Measurements from ENCODE around the gene CHRM4.

The CHRM4 gene

GRCh38 chr11:46391578-46392420 lies at the start of gene CHRM4:
Gene CHRM4 (minus strand): TSS chr11:46391776. CDS start chr11:46386557, 5,219 bp downstream.
- peak within 1 kb of the TSS; percentile 92 for H3K4me3 Mint-ChIP-seq
- peak within 1 kb of the TSS; percentile 38 for H3K27ac Mint-ChIP-seq
- peaks cover 51% of the 10 kb centered on the region for H3K4me1 Mint-ChIP-seq (ENCODE audit: low read depth)
- intact Hi-C loops (cut with micrococcal nuclease), result loop anchor here (5.0 kb wide), 1 partner anchor 146 kb away; no protein-coding TSS in a partner anchor
- H3K9me3 Mint-ChIP-seq, result no peaks in the 10 kb centered on the region
- H3K27me3 Mint-ChIP-seq, result peaks cover 65% of the 10 kb centered on the region
- peaks cover 7% of the 10 kb centered on the region for H3K36me3 Mint-ChIP-seq (ENCODE audit: low read depth)

DNA sequence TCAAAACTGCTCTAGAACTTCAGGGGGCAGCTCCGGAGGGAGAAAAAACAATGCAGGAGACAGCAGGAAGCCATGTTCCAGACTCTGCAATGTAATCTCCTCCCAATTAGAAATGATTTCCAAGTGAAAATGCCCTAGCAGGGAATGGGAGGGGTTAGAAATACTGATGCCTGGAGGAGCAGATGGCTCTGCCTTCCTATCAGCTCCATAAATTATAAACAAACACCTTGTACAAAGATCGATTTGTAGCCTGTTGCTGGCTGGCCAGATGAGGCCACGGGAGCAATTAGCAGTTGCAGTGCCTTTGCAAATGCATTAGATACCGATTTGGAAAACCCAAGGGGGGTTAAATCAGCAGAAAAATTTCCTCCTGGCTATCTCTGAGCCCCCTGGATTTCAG lies 46.6 kb upstream of the CHRM4 start:
- Mint-ChIP-seq H3K27me3 (no peaks in the 10 kb centered on the region), H3K4me1 (ENCODE audit: low read depth) (no peaks in the 10 kb centered on the region), H3K9me3 (no peaks in the 10 kb centered on the region), H3K27ac (no peak overlapping the region), H3K36me3 (ENCODE audit: low read depth) (peaks cover 53% of the 10 kb centered on the region), H3K4me3 (no peak overlapping the region)
- intact Hi-C loops (cut with micrococcal nuclease), result no loop called here

- no peak overlapping the region for H3K27ac Mint-ChIP-seq
- H3K27me3 Mint-ChIP-seq, result no peaks in the 10 kb centered on the region
- H3K9me3 Mint-ChIP-seq, result no peaks in the 10 kb centered on the region
- peaks cover 53% of the 10 kb centered on the region for H3K36me3 Mint-ChIP-seq (ENCODE audit: low read depth)
- intact Hi-C loops (cut with micrococcal nuclease), result no loop called here
- no peak overlapping the region for H3K4me3 Mint-ChIP-seq
- no peaks in the 10 kb centered on the region for H3K4me1 Mint-ChIP-seq (ENCODE audit: low read depth)
These were observed 45.6 kb upstream of the CHRM4 start for GRCh38 chr11:46437122-46437689.

GRCh38 chr11:46436113-46436512 lies 44.5 kb upstream of the CHRM4 start:
- peaks cover 53% of the 10 kb centered on the region for H3K36me3 Mint-ChIP-seq (ENCODE audit: low read depth)
- no peaks in the 10 kb centered on the region for H3K4me1 Mint-ChIP-seq (ENCODE audit: low read depth)
- no peaks in the 10 kb centered on the region for H3K27me3 Mint-ChIP-seq
- H3K27ac Mint-ChIP-seq, result no peak overlapping the region
- no peaks in the 10 kb centered on the region for H3K9me3 Mint-ChIP-seq
- H3K4me3 Mint-ChIP-seq, result no peak overlapping the region
- intact Hi-C loops (cut with micrococcal nuclease), result no loop called here

GRCh38 chr11:46435679-46436078 lies 44.1 kb upstream of the CHRM4 start:
- intact Hi-C loops (cut with micrococcal nuclease), result no loop called here
- Mint-ChIP-seq H3K27ac (no peak overlapping the region), H3K27me3 (no peaks in the 10 kb centered on the region), H3K9me3 (no peaks in the 10 kb centered on the region), H3K36me3 (ENCODE audit: low read depth) (peaks cover 53% of the 10 kb centered on the region), H3K4me3 (no peak overlapping the region), H3K4me1 (ENCODE audit: low read depth) (no peaks in the 10 kb centered on the region)

GRCh38 chr11:46431211-46431610 lies 39.6 kb upstream of the CHRM4 start:
- Mint-ChIP-seq H3K36me3 (ENCODE audit: low read depth) (peaks cover 89% of the 10 kb centered on the region), H3K4me3 (no peak overlapping the region), H3K27me3 (no peaks in the 10 kb centered on the region), H3K27ac (no peak overlapping the region), H3K4me1 (ENCODE audit: low read depth) (no peaks in the 10 kb centered on the region), H3K9me3 (no peaks in the 10 kb centered on the region)
- intact Hi-C loops (cut with micrococcal nuclease), result no loop called here

DNA sequence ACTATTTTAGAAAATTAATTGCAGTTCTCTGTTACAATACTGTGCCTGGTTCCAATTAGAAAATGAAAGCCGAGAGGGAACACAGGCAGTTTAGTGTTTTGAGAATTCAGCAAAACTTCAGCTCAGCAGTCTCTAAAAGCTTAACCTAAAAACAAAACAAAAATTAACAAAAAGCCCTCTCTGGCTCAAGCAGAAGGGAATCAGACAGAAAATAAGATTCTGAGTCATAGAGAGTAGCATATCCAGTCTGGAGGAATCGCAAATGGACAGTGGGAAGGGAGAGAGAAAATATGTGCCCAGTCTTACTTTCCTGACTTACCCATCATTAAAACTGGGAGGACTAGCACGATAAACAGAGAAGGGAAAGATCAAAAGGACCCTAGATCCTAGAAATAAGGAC lies 38.1 kb upstream of the CHRM4 start:
- H3K27ac Mint-ChIP-seq, result no peak overlapping the region
- H3K4me1 Mint-ChIP-seq (ENCODE audit: low read depth), result no peaks in the 10 kb centered on the region
- intact Hi-C loops (cut with micrococcal nuclease), result no loop called here

DNA sequence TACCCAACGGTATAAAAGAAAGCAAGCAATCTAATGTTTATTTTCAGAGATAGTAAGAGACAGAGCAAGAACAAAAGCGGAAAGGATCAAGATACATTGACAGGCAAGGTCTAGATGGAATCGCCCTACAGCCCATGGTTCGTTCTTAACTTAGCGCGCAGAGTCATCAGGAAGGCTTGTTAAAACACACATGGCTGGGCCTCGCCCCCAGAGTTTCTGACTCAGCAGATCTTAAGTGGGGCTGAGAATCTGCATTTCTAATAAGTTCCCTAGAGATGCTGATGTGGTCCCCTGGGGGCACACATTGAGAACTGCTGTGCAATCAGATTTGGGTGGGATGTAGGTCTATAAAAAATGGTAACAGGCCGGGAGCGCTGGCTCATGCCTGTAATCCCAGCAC lies 35.8 kb upstream of the CHRM4 start:
- Mint-ChIP-seq H3K36me3 (ENCODE audit: low read depth) (peaks cover 93% of the 10 kb centered on the region), H3K27me3 (no peaks in the 10 kb centered on the region), H3K27ac (no peak overlapping the region), H3K4me3 (no peak overlapping the region), H3K4me1 (ENCODE audit: low read depth) (no peaks in the 10 kb centered on the region), H3K9me3 (no peaks in the 10 kb centered on the region)
- intact Hi-C loops (cut with micrococcal nuclease), result no loop called here

More for the DNA sequence above, 38.1 kb upstream of the CHRM4 start:
- Mint-ChIP-seq H3K36me3 (ENCODE audit: low read depth) (peaks cover 99% of the 10 kb centered on the region), H3K9me3 (no peaks in the 10 kb centered on the region), H3K27me3 (no peaks in the 10 kb centered on the region), H3K4me3 (no peak overlapping the region)

- Mint-ChIP-seq H3K4me1 (ENCODE audit: low read depth) (no peaks in the 10 kb centered on the region), H3K27ac (no peak overlapping the region), H3K36me3 (ENCODE audit: low read depth) (peaks cover 93% of the 10 kb centered on the region), H3K4me3 (no peak overlapping the region), H3K9me3 (no peaks in the 10 kb centered on the region), H3K27me3 (no peaks in the 10 kb centered on the region)
- intact Hi-C loops (cut with micrococcal nuclease), result no loop called here
These were observed 34.8 kb upstream of the CHRM4 start for GRCh38 chr11:46426233-46426991.

DNA sequence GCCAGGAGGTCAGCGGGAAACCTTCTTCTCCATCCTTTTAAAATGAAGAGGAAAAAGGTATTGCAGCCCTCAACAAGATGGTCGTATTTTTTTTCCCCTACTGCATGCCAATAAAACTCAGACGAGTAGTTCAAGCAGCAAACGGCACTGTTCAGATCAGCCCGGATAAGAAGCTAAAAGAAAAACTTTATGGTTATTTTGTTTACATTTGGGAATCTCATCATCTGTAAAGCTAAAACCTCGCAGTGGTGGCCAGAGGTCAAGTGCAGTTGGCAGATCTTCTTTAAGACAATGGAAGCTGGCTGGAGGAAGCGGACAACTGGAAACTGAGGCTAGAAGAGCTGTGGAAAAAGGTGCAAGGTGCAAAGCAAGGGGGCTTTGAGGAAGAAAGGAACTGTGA lies 31.0 kb upstream of the CHRM4 start:
- H3K27me3 Mint-ChIP-seq, result no peaks in the 10 kb centered on the region
- no peak overlapping the region for H3K27ac Mint-ChIP-seq
- intact Hi-C loops (cut with micrococcal nuclease), result no loop called here
- no peak overlapping the region for H3K4me3 Mint-ChIP-seq
- no peaks in the 10 kb centered on the region for H3K9me3 Mint-ChIP-seq
- H3K4me1 Mint-ChIP-seq (ENCODE audit: low read depth), result no peaks in the 10 kb centered on the region
- peaks cover 83% of the 10 kb centered on the region for H3K36me3 Mint-ChIP-seq (ENCODE audit: low read depth)

GRCh38 chr11:46421257-46421880 lies 29.8 kb upstream of the CHRM4 start:
- peaks cover 83% of the 10 kb centered on the region for H3K36me3 Mint-ChIP-seq (ENCODE audit: low read depth)

DNA sequence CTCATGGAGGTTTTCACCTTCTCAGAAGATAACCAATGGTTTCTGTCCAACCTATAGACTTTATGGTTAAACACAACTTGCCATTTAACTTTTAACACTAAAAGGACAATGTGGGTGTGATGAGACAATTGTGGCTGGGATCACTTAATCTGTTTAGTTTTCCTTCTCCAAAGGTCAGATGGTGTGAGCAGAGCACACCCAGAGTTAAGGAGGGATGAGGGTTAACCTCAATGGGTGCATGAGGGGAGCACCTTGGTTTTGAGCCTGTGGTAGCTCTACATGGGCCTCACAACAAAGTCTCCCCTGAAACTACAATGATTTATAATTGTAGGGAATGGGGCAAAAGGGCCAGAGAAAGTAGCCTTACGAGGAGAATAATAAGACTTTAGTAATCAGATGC lies 28.9 kb upstream of the CHRM4 start:
- Mint-ChIP-seq H3K4me3 (no peak overlapping the region), H3K36me3 (ENCODE audit: low read depth) (peaks cover 83% of the 10 kb centered on the region), H3K4me1 (ENCODE audit: low read depth) (no peaks in the 10 kb centered on the region), H3K27me3 (no peaks in the 10 kb centered on the region), H3K27ac (no peak overlapping the region), H3K9me3 (no peaks in the 10 kb centered on the region)
- intact Hi-C loops (cut with micrococcal nuclease), result no loop called here

More at GRCh38 chr11:46421257-46421880, 29.8 kb upstream of the CHRM4 start:
- H3K9me3 Mint-ChIP-seq, result no peaks in the 10 kb centered on the region
- H3K27me3 Mint-ChIP-seq, result no peaks in the 10 kb centered on the region
- H3K4me3 Mint-ChIP-seq, result no peak overlapping the region
- H3K27ac Mint-ChIP-seq, result no peak overlapping the region
- no peaks in the 10 kb centered on the region for H3K4me1 Mint-ChIP-seq (ENCODE audit: low read depth)
- intact Hi-C loops (cut with micrococcal nuclease), result no loop called here

- Mint-ChIP-seq H3K9me3 (no peaks in the 10 kb centered on the region), H3K27me3 (no peaks in the 10 kb centered on the region), H3K36me3 (ENCODE audit: low read depth) (peaks cover 83% of the 10 kb centered on the region), H3K4me1 (ENCODE audit: low read depth) (no peaks in the 10 kb centered on the region), H3K4me3 (no peak overlapping the region), H3K27ac (no peak overlapping the region)
- intact Hi-C loops (cut with micrococcal nuclease), result no loop called here
These were observed 27.2 kb upstream of the CHRM4 start for GRCh38 chr11:46418751-46419150.

DNA sequence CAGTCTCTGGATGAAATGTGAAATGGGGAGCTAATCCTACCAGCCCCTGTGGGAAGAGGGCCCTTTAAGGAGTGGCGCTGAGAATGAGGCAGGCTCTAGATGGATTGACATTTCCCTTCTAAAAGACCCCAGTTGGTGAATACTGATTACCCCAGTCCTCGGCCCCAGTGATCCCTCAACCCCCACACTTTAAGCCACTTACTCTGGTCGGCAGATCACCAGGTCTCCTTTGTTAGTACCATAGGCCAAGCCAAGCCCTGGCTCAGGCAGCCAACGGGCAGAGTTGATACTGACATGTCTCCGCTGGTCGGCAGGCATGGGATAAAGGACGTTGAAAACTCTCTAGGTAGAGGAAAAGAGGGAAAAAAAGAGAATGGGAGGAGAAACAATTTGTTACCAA lies 26.1 kb upstream of the CHRM4 start:
- no peak overlapping the region for H3K4me3 Mint-ChIP-seq
- intact Hi-C loops (cut with micrococcal nuclease), result no loop called here
- no peaks in the 10 kb centered on the region for H3K9me3 Mint-ChIP-seq
- no peak overlapping the region for H3K27ac Mint-ChIP-seq
- peaks cover 89% of the 10 kb centered on the region for H3K36me3 Mint-ChIP-seq (ENCODE audit: low read depth)
- H3K27me3 Mint-ChIP-seq, result no peaks in the 10 kb centered on the region
- no peaks in the 10 kb centered on the region for H3K4me1 Mint-ChIP-seq (ENCODE audit: low read depth)

All from dendritic cell treated with granulocyte-macrophage colony-stimulating factor and Interleukin-4, amounts not matched to agents 40 ng/mL and 50 ng/mL, for 4 days (primary cell).